Lung (tissue), 12 donors: ENCODE measurements around the gene ALDH16A1. TPM values are rescaled to one million over a fixed set of nuclear protein-coding genes. Genes with fewer than 3 reads are reported as not detected.

Source experiments
- ATAC-seq: fragments of 200-7000 bp; cut with Tn5 transposase; one replicate; pipeline ENCODE4 v1.9.1; 2020; ENCODE audit warnings: moderate number of reproducible peaks; ENCODE audit not compliant: insufficient read depth, low FRiP score
- DNase-seq, 3 donors: peaks; one replicate each; pipeline ENCODE4 v3.0.0-alpha.2; 2013 to 2017
- H3K27ac ChIP-seq, 2 donors: one replicate each; pipeline ENCODE4 v1.5.1; 2013; ENCODE audit warnings: mild to moderate bottlenecking in 2 of 2, moderate library complexity in 2 of 2, control low read depth in 1 of 2, inconsistent platforms in 1 of 2, low read depth in 1 of 2, low read length in 1 of 2
- H3K27me3 ChIP-seq, 3 donors: one replicate each; pipeline ENCODE4 v1.5.1; 2013; ENCODE audit warnings: low read length in 2 of 3; ENCODE audit not compliant: control insufficient read depth in 3 of 3, insufficient read depth in 3 of 3
- H3K36me3 ChIP-seq, 4 donors: one replicate each; pipeline ENCODE4 v1.5.1; 2013; ENCODE audit warnings: low read length in 4 of 4, mild to moderate bottlenecking in 1 of 4, moderate library complexity in 1 of 4; ENCODE audit not compliant: control insufficient read depth in 4 of 4, insufficient read depth in 4 of 4
- H3K4me1 ChIP-seq, 5 donors: one replicate each; pipeline ENCODE4 v1.5.1; 2013; ENCODE audit warnings: low read length in 5 of 5, mild to moderate bottlenecking in 2 of 5, moderate library complexity in 1 of 5; ENCODE audit not compliant: control insufficient read depth in 5 of 5, insufficient read depth in 5 of 5
- H3K4me3 ChIP-seq: one replicate; pipeline ENCODE4 v1.5.1; 2013; ENCODE audit warnings: mild to moderate bottlenecking, control low read depth, moderate library complexity
- H3K9ac ChIP-seq, 2 donors: one replicate each; pipeline ENCODE4 v1.5.1; 2013; ENCODE audit warnings: low read length in 2 of 2, control low read depth in 1 of 2; ENCODE audit not compliant: insufficient read depth in 1 of 2
- H3K9me3 ChIP-seq, 4 donors: one replicate each; pipeline ENCODE4 v1.5.1; 2013; ENCODE audit warnings: low read length in 3 of 4, mild to moderate bottlenecking in 1 of 4, moderate library complexity in 1 of 4; ENCODE audit not compliant: control insufficient read depth in 4 of 4, insufficient read depth in 3 of 4
- WGBS, 2 donors: extraction: QIAGEN DNeasy Blood & Tissue Kit; methylation state at CpG; one replicate each; pipeline ENCODE4 v1.1.7; 2013; 5-methylcytosine and 5-hydroxymethylcytosine counted together
- polyA plus RNA-seq, 2 donors: library from polyadenylated mRNA; stranded (reverse); fragments of 200-250 nt; gene quantifications; one replicate each; pipeline ENCODE4 v1.2.1, GENCODE V29; 2013
- total RNA-seq, 2 donors: library from RNA; depleted of rRNA in 1 of 2; stranded (reverse); fragments of >200 nt in 1 of 2; gene quantifications; one replicate each; pipeline ENCODE4 v1.2.1, GENCODE V29; 2014 to 2021
- TF ChIP-seq, protein P1 (sequence below): IDR thresholded peaks from 2 replicates; pipeline ENCODE4 v1.5.1; 2012; ENCODE audit warnings: mild to moderate bottlenecking; ENCODE audit errors: control extremely low read depth, extremely low read depth
- donor health status: control.
- donor health status: control.
- donor health status: Bipolar disorder and iron deficiency.
- donor health status: healthy.
- donor health status: DM: yes; HTN: yes; CAD: no.

Gene ALDH16A1
- total and polyA plus RNA-seq, 4 donors: 21.1 to 53.3 (median 37.4) TPM

DNA sequence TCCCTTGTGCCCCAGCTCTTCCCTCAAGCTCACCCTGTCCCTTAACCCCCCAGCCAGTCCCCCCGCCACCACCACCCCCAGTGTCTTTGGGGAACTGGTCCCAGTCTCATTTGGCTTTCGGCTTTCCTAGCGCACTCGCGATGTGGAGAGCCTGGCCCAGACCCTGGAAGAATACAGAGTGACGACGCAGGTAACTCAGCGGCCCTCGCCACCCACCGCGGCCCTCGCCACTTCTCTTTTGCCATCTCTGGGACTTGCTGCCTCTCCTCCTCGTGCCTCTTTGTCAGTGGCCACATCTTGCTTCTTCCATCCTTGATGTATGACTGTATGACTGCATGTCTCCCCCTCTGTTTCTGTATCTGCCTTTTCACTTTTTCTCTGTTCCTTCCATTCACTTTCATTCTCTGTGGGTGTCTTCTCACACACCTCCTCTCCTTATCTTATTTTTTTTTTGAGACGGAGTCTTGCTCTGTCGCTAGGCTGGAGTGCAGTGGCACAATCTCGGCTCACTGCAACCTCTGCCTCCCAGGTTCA lies 45.5 kb upstream of the ALDH16A1 start:
- Histone ChIP-seq H3K27ac (no peak overlapping the region), H3K9me3 (no peaks in the 10 kb centered on the region), H3K27me3 (no peaks in the 10 kb centered on the region), H3K9ac (no peak overlapping the region), H3K4me1 (peaks cover 0 to 3% (median 0%) of the 10 kb centered on the region in 5 donors), H3K36me3 (no peaks in the 10 kb centered on the region), H3K4me3 (no peak overlapping the region)
- WGBS, 2 donors: 88 to 94% methylated on average over 16 of the region's 16 CpGs
- TF ChIP-seq, protein P1, sequence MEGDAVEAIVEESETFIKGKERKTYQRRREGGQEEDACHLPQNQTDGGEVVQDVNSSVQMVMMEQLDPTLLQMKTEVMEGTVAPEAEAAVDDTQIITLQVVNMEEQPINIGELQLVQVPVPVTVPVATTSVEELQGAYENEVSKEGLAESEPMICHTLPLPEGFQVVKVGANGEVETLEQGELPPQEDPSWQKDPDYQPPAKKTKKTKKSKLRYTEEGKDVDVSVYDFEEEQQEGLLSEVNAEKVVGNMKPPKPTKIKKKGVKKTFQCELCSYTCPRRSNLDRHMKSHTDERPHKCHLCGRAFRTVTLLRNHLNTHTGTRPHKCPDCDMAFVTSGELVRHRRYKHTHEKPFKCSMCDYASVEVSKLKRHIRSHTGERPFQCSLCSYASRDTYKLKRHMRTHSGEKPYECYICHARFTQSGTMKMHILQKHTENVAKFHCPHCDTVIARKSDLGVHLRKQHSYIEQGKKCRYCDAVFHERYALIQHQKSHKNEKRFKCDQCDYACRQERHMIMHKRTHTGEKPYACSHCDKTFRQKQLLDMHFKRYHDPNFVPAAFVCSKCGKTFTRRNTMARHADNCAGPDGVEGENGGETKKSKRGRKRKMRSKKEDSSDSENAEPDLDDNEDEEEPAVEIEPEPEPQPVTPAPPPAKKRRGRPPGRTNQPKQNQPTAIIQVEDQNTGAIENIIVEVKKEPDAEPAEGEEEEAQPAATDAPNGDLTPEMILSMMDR: no peak
- ATAC-seq (no peak), DNase-seq (no peak)

DNA sequence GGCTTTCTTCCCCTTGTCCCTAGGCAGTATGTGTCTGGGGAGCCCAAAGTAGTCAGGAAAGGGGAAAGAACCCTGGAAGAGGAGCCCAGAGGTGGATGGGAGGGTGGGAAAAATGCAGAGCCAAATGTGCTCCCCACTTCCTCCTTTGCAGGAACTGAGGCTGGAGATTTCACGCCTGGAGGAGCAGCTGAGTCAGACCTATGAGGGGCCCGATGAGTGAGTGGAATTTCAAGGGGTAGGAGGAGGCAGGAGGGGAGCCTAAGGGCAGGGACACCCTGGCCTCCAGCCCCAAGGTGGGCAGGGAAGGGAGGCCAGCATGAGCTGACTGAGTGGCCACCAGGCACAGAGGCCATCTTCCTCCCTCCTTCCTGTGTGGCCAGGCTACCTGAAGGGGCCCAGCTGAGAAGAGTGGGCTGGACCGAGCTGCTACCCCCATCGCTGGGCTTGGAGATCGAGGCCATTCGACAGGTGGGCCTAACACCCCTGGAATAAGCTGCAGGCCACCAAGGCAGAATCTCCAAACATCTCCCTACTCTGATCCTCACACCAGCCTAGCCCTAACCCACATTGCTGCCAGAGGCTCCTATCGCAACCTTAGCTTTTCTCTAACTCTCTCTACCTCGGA lies 44.1 kb upstream of the ALDH16A1 start:
- no peak for DNase-seq
- no peak for ATAC-seq
- TF ChIP-seq, protein P1: no peak
- Histone ChIP-seq H3K36me3 (no peaks in the 10 kb centered on the region), H3K4me1 (peaks cover 0 to 8% (median 0%) of the 10 kb centered on the region in 5 donors), H3K27ac (no peak overlapping the region), H3K9ac (no peak overlapping the region), H3K27me3 (no peaks in the 10 kb centered on the region), H3K4me3 (no peak overlapping the region), H3K9me3 (no peaks in the 10 kb centered on the region)
- WGBS, 2 donors: 73 to 75% methylated on average over 8 of the region's 8 CpGs

DNA sequence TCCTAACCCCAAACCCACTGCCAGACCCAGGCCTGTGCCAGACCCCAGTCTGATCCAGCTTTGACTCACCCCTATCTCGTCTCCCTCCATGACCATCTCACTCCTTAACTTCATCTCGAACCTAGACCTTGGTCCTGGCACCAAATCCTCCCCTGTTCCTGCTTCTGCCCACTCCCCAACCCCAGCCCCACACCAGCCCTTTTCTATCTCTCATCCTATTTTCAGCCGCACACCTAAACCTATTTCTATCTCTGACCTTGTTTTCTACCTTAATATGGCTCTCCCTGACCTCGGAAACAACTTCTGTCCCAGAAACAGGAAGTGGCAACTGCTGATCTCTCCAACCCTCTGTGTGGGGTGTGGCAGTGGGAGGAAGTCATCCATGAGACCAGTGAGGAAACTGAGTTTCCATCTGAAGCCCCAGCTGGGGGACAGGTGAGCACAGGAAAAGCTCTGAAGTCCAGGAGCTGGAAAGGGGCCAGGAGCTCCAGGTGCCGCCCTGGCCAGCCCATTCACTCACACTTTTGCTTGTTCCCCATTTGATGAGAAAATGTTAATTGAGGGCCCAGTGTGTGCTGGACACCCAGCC lies 43.5 kb upstream of the ALDH16A1 start:
- DNase-seq (no peak), ATAC-seq (no peak)
- 62 to 67% methylated on average over 5 of the region's 5 CpGs for WGBS, 2 donors
- no peaks in the 10 kb centered on the region for H3K36me3 ChIP-seq
- no peaks in the 10 kb centered on the region for H3K9me3 ChIP-seq
- TF ChIP-seq, protein P1: no peak
- H3K27ac ChIP-seq: no peak overlapping the region
- no peaks in the 10 kb centered on the region for H3K27me3 ChIP-seq
- no peak overlapping the region for H3K9ac ChIP-seq
- H3K4me1 ChIP-seq: peaks cover 0 to 8% (median 0%) of the 10 kb centered on the region in 5 donors
- no peak overlapping the region for H3K4me3 ChIP-seq
